Stimulated activated CD4-positive, alpha-beta T cell treated with anti-CD3 and anti-CD28 coated beads, Interleukin-2, amount 100 ng/mL, for 4 hours (primary cell): ENCODE measurements around the gene MBD5.

Experiments
- DNase-seq: peaks from one replicate; pipeline ENCODE4 v3.0.0-alpha.2; 2020; ENCODE audit warnings: low read depth

The MBD5 gene

DNA sequence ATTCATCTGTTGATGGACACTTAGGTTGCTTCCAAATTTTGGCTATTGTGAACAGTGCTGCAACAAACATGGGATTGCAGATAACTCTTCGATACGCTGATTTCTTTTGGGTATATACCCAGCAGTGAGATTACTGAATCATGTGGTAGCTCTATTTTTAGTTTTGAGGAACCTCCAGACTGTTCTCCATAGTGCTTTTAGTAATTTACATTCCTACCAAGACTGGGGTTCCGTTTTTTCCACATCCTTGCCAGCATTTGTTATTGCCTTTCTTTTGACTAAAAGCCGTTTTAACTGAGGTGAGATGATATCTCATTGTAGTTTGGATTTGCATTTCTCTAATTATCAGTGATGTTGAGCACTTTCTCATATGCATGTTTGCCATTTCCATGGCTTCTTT lies 200.3 kb downstream of the MBD5 start:
- no peak for DNase-seq

DNA sequence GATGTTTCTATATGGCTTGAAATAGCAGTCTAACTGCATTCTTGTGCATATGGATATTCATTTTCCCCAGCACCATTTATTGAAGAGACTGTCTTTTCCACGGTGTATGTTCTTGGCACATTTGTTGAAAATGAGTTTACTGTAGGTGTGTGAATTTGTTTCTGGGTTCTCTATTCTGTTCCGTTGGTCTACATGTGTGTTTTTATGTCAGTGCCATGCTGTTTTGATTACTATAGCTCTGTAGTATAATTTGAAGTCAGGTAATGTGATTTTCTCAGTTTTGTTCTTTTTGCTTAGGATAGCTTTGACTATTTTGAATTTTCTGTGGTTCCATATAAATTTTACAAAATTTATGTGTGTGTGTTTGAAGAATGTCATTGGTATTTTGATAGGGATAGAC lies 201.0 kb downstream of the MBD5 start:
- no peak for DNase-seq

DNA sequence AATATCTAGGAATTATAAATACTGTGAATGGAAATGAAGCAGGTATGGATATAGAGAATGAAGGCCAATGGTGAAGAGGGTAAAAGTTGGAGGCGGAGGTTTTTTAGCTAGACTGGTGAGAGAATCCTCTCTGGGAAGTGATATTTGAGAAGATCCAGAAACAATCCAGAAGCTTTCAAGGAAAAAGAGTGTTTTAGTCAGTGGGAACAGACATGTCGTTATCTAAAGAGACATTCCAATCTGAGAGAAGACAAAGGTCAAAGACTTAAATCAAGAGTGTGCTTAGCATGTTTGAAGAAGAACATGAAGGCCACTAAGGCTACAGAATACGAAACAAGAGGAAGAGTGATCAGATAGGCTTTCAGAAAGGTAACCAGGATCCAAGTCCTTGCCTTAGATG lies 211.0 kb downstream of the MBD5 start:
- DNase-seq = no peak

DNA sequence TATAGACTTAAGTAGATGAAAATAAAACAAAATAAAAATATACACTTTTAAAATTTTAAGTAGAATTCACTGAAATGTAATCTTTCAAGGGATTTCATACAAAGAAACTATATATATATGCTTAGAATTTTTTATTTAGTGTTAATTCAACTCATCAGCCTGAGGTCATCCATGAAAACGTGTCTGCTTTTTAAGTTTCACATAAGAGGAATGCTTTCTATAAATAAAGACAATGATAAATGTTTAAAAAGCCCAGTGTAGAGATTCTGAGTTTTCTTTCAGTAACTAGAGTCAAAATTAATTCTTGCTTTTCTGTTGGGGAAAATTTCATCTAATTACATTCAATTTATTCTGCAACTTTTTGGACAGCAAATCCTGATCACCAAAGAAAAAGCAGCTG lies 213.3 kb downstream of the MBD5 start:
- DNase-seq = no peak

DNA sequence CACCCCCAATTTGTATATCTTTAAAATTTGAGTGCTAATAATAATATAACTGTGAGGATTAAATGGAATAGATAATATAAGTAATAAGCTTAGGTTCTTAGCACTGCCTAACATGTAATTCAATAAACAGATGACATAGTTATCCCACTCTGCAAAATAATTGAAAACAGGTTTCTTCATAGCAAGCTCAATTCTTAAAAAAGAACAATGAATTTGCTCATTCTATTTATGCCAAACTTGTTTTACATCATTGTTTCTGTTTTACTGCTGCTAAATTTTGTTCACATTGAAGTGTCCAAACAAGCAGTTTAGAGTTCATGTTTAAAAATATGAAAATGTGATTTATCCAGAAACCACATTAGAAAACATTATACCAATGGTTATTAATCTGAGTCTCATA lies 217.0 kb downstream of the MBD5 start:
- no peak for DNase-seq

DNA sequence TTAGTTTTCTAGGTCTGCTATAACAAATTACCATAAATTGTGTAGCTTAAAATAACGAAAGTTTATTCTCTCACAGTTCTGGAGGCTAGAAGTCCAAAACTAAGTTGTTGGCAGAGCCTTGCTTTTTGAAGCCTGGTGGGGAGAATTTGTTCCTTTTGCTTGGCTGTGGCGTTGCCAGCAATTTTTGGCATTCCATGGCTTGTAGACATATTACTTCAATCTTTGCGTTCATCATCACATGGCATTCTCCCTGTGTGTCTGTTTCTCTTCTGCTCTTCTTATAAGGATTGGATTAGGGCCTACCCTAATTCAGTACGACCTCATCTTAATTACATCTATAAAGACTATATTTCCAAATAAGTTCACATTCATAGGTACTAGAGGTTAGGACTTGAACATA lies 217.7 kb downstream of the MBD5 start:
- DNase-seq = no peak

DNA sequence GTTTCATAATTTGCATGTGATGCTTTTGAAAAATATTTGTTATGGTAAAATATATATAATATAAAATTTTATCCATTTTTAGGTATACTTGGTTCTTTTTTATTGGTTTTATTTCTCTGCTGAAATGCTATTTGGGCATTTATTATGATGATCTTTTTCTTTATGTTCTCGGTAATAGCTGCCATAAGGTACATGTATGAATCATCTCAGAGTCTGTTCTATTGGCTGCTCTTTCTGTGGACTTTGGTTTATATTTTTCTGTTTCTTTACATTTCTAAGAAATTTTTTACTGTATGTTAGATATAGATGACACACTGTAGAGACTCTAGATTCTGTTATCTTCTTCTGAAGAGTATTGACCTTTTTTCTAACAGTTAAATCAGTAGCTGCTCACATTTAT lies 219.9 kb downstream of the MBD5 start:
- no peak for DNase-seq

DNA sequence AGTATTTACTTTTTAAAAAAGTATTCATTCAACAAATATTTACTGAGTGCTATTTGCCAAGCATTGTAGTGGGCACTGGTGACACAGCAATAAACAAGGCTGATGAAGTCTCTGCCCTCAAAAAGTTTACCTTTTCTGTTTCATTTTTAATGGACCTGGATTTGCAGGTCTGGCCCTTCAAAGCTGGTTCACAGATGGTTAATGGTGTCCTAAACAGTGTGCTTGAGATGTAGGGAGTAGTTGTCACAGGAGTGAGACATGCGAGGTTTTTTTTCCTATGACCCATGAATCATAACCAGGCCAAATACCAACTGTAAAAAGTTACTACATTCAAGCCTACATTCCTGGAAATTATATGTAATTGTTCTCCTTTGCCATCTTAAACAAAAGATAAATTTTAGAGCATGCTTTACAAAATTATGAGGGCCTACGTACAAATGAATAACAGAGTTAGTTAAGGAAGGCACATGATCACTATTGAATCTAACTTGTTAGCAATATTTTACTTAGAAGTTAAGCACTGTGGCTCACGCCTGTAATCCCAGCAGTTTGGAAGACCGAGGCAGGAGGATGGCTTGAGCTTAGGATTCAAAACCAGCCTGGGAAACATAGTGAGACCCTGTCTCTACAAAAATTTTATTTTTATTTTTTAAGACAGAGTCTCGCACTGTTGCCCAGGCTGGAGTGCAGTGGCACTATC lies 223.9 kb downstream of the MBD5 start:
- no peak for DNase-seq

DNA sequence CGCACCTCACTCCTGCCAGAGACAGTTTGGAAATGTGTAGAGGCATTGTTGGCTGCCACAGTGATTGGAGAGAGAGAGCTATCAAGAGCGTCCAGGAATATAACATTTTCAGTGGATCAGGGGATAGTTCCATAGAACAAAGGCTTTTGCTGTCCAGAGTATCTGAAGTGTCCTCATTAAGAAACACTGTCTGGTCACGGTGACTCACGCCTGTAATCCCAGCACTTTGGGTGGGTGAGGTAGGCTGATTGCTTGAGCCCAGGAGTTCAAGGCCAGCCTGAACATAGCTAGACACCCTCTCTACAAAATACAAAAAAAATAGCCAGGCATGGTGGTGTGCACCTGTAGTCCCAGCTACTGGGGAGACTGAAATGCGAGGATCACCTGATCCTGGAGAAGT lies 231.1 kb downstream of the MBD5 start:
- DNase-seq = no peak

DNA sequence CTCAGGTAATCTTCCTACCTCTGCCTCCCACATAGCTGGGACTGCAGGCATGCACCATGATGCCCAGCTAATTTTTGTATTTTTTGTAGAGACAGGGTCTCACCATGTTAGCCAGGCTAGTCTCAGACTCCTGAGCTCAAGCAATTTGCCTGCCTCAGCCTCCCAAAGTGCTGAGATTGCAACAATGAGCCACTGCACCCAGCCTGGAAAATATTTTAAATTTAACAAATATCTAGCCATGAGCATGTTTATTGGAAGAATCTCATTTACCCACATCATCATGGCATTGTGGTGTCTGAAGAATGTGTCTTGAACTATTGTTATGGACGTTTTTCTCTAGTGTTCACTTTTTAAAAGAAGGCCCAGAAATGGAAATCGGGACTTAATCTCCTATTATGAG lies 231.8 kb downstream of the MBD5 start:
- no peak for DNase-seq

DNA sequence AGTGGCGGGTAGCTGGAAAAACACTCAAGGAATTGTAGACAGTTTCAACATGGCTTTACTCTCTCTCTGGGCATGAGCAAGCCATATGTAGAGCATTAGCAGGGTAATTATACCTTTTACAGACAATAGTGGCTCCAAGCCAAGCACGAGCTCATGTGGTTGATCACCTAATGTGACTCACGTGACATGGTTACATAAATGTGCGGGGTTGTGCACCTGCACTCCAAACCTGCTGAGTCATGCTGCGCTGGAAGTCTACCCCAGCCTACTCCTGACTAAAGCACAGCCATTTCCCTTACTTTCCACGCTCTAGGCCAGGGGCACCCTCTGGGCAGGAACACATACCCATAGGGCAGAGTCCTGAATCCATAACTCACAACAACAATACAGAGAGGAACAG lies 232.8 kb downstream of the MBD5 start:
- DNase-seq = no peak

DNA sequence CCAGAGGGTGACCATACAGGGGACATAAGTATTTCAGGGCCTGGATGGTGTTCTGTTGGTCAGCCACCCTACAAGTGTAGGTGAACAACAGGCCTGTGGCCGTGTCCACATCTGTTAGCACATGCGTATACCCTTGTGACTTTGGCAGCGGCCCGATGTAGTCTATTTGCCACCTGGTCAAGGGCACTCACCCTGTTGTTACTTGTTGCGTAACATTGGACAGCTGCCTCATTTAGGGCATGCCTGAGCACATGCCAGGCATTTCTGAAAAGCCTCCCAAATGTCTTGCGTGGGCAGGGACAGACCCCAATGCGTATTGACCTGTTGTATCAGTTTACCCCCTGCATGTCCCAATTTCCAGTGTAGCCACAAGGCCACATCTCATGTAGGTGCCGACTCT lies 235.0 kb downstream of the MBD5 start:
- DNase-seq = no peak

DNA sequence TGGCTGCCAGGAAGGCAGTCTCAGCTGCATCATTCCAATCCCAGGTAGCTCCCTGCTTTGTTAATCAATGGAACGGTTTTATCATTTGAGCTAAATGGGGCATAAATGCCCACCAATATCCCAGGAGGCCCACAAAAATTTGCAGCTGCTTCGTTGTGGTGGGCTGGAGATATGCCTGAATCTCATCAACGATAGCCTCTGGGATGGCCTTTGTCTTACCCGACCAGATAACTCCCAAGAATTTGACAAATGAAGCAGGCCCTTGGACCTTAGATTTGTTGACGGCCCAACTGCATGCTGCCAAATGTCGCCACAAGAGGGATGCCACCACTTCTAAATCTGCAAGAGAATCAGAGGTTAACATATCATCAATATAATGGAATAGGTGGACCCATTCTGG lies 236.4 kb downstream of the MBD5 start:
- DNase-seq = no peak

DNA sequence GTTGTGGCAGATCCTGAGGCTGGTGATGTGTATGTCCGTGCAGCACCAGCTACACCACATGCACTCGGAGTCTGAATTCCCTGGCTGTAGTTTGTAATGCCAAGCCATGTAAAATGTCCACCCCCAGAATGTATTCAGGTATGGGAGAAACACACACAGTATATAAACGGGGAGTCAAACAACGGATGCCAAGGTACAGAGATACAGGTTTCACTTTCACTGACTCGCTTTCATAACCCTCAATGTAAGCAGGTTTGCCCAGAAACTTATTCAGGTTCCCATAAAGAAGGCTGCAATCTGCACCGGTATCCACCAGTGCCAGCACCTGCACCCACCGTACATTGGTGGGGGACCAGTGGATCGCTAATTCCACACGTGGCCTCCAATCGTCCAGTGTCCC lies 237.2 kb downstream of the MBD5 start:
- DNase-seq = no peak

DNA sequence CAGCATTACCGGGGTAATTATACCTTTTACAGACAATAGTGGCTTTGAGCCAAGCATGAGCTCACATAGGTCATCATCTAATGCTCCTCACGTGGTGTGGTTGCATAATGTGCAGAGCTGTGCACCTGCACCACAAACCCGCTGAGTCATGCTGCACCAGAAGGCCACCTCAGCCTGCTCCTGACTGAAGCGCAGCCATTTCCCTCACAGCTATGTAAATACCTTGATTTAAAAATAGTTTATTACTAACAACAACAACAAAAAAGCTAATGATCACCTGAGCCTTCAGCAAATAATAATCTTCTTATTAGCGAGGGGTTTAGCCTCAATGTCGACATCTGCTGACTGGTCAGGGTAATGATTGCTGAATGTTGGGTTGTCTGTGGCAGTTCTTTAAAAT lies 238.8 kb downstream of the MBD5 start:
- DNase-seq = no peak

DNA sequence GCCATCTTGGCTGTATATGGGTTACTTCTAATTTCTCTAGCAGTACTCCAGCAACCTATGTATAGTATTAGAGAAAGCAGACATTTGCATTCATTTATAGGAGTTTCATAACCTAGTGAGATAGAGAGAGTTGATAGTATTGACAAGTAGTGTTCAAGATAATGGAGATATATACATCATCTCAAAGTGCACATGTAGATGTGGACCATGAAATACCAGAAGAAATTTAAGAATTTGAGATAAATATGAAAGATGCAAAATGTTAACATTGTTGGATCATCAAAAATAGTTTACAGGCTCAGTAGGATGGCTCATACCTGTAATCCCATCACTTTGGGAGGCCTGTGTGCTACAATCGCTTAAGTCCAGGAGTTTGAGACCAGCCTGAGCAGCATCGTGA lies 243.0 kb downstream of the MBD5 start:
- no peak for DNase-seq

DNA sequence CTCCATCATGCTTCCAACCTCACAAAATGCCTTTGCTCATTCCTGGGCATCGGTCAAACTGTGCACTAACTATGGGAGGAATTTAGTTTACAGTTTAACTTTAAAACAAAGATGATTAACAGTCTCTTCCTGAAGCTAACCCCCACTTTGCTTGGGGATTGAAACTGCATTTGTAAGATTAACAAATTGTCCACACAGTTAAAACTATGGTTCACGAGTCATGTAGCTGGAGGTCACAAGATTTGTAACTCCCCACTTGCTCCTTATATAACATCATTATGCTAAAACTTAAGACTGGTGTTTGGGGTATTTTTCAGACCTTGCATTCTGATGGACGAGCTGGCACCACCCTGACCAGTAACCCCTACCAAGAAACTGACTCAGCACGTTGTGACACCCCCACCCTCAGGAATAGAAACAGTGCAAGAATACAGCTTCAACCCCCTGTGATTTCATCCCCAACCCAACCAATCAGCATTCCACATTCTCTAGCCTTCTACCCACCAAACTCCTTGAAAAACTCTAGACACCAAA lies 252.3 kb downstream of the MBD5 start:
- DNase-seq = no peak

DNA sequence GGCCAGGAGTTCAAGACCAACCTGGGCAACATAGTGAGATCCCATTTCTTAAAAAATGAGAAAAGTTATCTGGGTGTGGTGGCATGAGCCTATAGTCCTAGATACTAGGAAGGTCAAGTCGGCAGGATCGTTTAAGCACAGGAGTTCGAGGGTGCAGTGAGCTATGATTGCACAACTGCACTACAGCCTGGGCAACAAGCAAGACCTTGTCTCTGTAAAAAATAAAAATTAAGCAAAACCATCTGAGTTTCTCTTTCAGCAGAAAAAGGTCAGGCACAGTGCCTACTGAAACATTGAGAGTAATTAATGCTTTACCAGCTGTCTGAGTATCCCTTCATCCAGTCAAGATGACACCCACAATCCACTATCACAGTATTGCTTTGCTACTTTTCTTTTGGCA lies 258.3 kb downstream of the MBD5 start:
- DNase-seq = no peak

DNA sequence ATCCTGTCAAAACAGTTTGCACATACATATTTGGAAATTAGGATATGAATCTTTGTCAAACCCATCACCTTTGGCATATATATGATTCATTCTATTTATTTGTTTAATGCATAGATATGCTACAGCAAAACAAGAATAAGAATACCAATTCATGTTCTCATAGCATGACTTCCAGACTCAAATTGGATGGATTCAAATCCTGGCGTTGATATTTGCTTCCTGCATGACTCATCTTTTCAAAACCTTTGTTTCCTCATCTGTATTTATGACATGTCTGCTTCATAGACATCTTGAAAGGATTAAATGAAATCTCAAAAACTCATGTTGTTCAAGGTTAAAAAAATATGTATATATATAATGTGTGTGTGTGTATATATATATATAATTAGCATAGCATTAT lies 261.3 kb downstream of the MBD5 start:
- DNase-seq = no peak

DNA sequence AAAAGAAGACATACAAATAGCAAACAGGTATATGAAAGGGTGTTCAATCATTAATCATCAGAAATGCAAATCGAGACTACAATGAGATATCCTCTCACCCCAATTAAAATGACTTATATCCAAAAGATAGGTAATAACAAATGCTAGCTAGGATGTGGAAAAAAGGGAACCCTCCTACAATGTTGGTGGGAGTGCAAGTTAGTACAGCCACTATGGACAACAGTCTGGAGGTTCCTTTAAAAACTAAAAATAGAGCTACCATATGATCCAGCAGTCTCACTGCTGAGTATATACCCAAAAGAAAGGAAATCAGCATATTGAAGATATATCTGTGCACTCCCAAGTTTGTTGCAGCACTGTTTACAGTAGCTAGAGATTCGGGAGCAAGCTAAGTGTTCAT lies 271.5 kb downstream of the MBD5 start:
- DNase-seq = no peak

DNA sequence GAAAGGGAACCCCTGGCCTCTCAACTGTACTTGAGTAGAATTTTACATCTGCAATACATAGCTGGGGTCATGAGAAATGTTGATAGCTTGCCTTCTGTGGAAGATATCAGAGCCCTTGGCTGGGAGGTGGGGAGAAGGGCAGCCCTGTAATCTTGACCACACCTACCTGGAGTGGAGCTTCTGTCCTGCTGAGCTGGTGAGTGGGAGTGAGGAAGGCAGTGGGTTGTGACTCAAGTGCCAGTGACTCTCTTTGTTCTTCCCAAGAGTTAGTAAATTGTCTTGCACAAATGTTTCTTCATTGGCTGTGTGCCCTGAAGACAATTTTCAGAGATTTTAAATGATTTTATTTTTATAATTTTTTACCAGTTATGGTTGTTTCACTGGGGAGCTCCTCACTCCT lies 277.3 kb downstream of the MBD5 start:
- no peak for DNase-seq

DNA sequence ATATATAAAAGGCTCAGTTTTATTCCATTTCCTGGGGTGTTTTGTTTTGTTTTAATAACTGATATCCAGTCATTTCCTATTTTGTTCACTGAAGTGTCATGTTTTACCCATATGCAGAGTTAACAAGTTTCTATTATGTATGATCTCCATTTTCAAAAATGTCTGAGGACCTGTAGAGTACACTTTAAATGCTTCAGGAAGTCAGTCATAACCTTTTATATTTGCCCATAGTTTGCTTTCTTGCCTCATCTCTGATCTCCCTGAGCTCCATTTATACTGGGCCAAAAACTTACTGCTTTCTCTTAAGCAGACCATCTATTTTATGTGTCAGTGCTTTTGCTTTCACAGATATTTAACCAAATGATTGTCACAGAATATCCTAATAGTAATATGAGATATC lies 278.7 kb downstream of the MBD5 start:
- no peak for DNase-seq

DNA sequence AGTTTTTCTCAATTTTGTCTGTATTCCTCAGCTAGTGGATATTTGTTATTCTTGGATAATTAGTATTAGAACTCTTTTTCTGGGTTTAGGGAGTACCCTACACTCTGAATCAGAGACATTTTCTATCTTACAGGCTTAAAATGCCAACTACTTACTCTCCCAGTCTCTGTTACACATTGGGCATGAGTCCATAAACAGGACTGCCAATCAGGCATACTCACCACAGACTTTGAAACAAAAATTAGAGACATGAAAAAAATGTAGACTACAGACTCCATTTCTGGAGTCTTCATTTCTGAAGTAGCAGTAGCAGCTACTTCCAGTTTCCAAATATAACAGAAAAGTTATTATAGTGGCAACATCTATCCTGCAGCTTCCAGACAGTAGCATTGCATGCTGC lies 279.7 kb downstream of the MBD5 start:
- no peak for DNase-seq

DNA sequence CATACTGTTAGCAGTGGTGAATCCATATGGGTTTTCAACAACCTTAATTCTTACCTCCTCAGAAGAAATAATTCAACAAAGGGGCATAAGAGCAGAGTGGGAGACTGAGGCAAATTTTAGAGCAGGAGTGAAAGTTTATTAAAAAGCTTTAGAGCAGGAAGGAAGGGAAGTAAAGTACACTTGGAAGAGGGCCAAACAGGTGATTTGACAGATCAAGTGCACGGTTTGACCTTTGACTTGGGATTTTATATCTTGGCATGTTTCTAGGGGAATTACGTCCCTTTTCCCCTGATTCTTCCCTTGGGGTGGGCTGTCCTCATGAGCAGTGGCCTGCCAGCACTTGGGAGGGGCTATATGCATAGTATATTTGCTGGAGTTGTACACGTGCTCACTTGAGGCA lies 280.5 kb downstream of the MBD5 start:
- no peak for DNase-seq

DNA sequence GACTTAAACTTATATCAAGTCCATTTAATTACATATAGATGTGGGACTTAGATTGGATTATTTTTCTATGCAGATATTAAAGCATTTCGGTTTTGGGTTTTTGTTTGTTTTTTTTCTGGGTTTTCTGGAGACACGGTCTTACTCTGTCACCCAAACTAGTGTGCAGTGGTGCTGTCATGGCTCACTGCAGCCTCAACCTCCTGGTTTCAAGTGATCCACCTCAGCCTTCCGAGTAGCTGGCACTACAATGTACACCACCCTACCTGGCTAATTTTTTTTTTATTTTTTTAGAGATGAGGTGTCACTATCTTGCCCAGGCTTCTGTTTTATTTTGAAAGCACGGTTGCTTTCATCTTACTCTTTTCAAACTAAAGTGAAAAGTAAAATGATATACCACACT lies 281.6 kb downstream of the MBD5 start:
- DNase-seq = no peak
